Activated CD8-positive, alpha-beta T cell treated with anti-CD3 and anti-CD28 coated beads for 36 hours (primary cell): Measurements from ENCODE around the gene CATSPERD. TPM values are rescaled to one million over a fixed set of nuclear protein-coding genes. Genes with fewer than 3 reads are reported as not detected.
"Not testable (repeated sequence)": the region's sequence is repeated elsewhere in the genome, so short reads cannot be mapped to it uniquely, and the experiment has no call there.

ENCODE experiments used
- ATAC-seq: fragments of 200-7000 bp; cut with Tn5 transposase; one replicate; pipeline ENCODE4 v1.10.0; 2021; ENCODE audit warnings: mild to moderate bottlenecking, moderate library complexity
- CTCF ChIA-PET: fragments of 350-600 bp; sonication (Branson Sonifier 250); formaldehyde crosslinking; loops from one replicate; lab custom pipeline; 2021; ENCODE audit warnings: antibody characterized with exemption; lab: Charles Lee
- POLR2A ChIA-PET: fragments of 350-600 bp; sonication (Branson Sonifier 250); formaldehyde crosslinking; loops from one replicate; lab custom pipeline; 2021; ENCODE audit warnings: antibody characterized with exemption; lab: Charles Lee
- DNase-seq: peaks from one replicate; pipeline ENCODE4 v3.0.0-alpha.2; 2020
- H3K27ac Mint-ChIP-seq: one replicate; pipeline ENCODE4 v1.8.0; 2021; ENCODE audit warnings: mild to moderate bottlenecking, mixed read lengths
- H3K27me3 Mint-ChIP-seq: one replicate; pipeline ENCODE4 v1.8.0; 2021; ENCODE audit warnings: mixed read lengths
- H3K36me3 Mint-ChIP-seq: one replicate; pipeline ENCODE4 v1.8.0; 2021; ENCODE audit warnings: low read depth, mixed read lengths
- H3K4me1 Mint-ChIP-seq: one replicate; pipeline ENCODE4 v1.8.0; 2021; ENCODE audit warnings: low read depth, mixed read lengths
- H3K4me3 Mint-ChIP-seq: one replicate; pipeline ENCODE4 v1.8.0; 2021; ENCODE audit warnings: mild to moderate bottlenecking, moderate library complexity, mixed read lengths
- H3K9me3 Mint-ChIP-seq: one replicate; pipeline ENCODE4 v1.8.0; 2021; ENCODE audit warnings: mixed read lengths
- intact Hi-C: fragments of 100-400 bp; cut with micrococcal nuclease; formaldehyde crosslinking; loops from one replicate; pipeline ENCODE4 v1.10.0; 2022
- total RNA-seq, 2 experiments: library from RNA; stranded (reverse); gene quantifications; one replicate each; pipeline ENCODE4 v1.2.3, GENCODE V29; 2021
- TF ChIP-seq, protein P1 (sequence below): fragments of 200-600 bp; IDR thresholded peaks from one replicate; pipeline ENCODE4 v1.8.0; 2022; ENCODE audit warnings: antibody characterized with exemption, mild to moderate bottlenecking

CATSPERD gene
- total RNA-seq, 2 experiments from 2014 or later = not detected

DNA sequence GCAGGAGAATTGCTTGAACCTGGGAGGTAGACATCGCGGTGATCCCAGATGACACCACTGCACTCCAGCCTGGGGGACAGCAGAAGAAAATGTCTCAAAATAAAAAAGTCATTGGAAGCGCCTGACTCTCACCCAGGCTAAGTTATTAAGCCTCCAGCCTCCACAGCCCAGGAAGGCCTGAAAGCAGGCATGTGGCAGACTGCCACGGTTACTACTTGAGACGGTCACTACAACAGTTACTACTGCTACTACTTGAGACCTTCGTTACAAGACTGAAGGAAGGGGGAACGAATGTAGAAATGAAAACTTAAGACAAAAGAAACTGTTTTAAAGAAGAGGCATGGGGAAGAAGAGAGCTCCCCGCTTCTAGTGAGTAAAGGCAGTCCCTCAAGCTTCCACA lies 54.5 kb downstream of the CATSPERD start:
- ChIA-PET POLR2A (interaction anchor here (0.6 to 1.0 kb wide), 2 partner anchors 9 to 134 kb away, joined by 3 to 5 read pairs; partner anchors contain the start of gene PRR22), CTCF (interaction anchor here (1.5 kb wide), 1 partner anchor 18 kb away, joined by 3 read pairs; no protein-coding TSS in a partner anchor)

DNA sequence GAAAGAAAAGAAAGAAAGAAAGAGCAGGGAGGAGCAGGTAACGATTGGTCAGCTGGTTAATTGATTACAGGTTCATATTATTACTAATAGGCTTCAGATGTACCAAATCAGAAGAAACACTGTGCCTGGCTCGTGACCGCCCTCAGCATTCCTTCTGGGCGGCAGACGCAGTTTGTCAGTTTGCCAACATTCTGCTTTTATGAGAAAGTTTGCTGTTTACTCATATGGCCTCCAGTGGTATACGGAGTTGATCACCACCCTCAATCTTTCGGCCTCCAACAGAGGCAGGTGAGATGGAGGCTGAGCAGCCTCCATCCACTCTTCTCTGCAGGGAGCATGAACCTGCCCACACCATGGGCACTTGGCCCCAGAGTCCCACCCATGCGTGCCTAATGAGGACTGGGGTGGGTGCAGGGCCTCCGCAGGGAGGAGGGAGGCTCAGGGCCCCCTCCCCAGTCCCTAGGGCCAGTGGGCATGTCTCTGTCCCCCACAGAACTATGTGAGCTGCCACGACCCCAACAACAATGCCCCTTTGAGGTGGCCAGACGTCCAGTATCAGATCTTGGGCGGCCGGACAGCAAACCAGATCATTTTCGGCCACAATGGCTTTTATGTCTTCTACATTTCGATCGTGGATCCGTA lies 55.4 kb downstream of the CATSPERD start:
- Mint-ChIP-seq H3K9me3 (no peaks in the 10 kb centered on the region), H3K27ac (no peak overlapping the region), H3K4me1 (no peaks in the 10 kb centered on the region), H3K36me3 (no peaks in the 10 kb centered on the region), H3K4me3 (no peak overlapping the region), H3K27me3 (no peaks in the 10 kb centered on the region)
- TF ChIP-seq, protein P1, sequence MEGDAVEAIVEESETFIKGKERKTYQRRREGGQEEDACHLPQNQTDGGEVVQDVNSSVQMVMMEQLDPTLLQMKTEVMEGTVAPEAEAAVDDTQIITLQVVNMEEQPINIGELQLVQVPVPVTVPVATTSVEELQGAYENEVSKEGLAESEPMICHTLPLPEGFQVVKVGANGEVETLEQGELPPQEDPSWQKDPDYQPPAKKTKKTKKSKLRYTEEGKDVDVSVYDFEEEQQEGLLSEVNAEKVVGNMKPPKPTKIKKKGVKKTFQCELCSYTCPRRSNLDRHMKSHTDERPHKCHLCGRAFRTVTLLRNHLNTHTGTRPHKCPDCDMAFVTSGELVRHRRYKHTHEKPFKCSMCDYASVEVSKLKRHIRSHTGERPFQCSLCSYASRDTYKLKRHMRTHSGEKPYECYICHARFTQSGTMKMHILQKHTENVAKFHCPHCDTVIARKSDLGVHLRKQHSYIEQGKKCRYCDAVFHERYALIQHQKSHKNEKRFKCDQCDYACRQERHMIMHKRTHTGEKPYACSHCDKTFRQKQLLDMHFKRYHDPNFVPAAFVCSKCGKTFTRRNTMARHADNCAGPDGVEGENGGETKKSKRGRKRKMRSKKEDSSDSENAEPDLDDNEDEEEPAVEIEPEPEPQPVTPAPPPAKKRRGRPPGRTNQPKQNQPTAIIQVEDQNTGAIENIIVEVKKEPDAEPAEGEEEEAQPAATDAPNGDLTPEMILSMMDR = no peak
- ChIA-PET CTCF (no interaction called here), POLR2A (interaction anchor here (0.6 kb wide), 1 partner anchor 135 kb away, joined by 3 read pairs; no protein-coding TSS in a partner anchor)
- DNase-seq = no peak
- no peak for ATAC-seq
- intact Hi-C loops = no loop called here

More for the DNA sequence above, 54.5 kb downstream of the CATSPERD start:
- Mint-ChIP-seq H3K9me3 (no peaks in the 10 kb centered on the region), H3K36me3 (no peaks in the 10 kb centered on the region), H3K27ac (no peak overlapping the region), H3K4me3 (no peak overlapping the region), H3K27me3 (no peaks in the 10 kb centered on the region), H3K4me1 (no peaks in the 10 kb centered on the region)
- intact Hi-C loops = no loop called here
- DNase-seq = no peak
- no peak for ATAC-seq
- TF ChIP-seq, protein P1 = no peak

DNA sequence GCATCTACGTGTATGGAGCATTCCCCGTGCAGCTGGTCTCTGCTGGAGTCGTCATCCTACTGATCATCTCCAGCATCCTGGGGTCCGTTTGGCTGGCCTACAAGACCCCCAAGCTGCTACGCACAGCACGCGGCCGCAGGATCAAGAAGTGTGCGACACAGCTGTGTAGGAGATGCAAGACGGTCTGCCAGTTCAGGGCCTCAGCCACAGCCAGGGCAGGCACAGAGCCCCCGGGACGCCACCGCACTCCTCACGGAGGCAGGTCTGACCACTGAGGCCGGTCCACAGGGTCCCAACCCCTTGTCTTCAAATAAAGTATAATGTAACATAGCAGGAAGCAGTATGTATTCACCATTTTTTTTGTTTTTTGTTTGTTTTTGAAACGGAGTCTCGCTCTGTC lies 58.0 kb downstream of the CATSPERD start:
- intact Hi-C loops = no loop called here
- Mint-ChIP-seq H3K4me1 (no peaks in the 10 kb centered on the region), H3K27ac (no peak overlapping the region), H3K4me3 (no peak overlapping the region), H3K36me3 (no peaks in the 10 kb centered on the region), H3K27me3 (no peaks in the 10 kb centered on the region), H3K9me3 (no peaks in the 10 kb centered on the region)
- ATAC-seq = no peak
- DNase-seq = no peak
- TF ChIP-seq, protein P1 = no peak
- CTCF ChIA-PET = no interaction called here
- POLR2A ChIA-PET = no interaction called here

DNA sequence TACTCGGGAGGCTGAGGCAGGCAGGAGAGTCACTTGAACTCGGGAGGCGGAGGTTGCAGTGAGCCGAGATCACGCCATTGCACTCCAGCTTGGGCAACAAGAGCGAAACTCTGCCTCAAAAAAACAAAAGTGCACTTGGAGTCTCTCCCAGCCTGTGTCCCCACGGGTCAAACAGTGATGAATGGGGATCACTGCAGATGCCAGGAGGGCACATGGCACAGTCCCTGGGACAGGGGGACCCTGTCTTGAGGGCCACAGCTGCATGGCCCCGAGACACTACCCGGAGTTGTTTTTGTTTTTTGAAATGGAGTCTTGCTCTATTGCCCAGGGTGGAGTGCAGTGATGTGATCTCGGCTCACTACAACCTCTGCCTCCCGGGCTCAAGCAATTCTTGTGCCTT lies 60.5 kb downstream of the CATSPERD start:
- POLR2A ChIA-PET = interaction anchor here (0.6 to 1.6 kb wide), 4 partner anchors 10 to 1880 kb away, joined by 3 to 4 read pairs (median 4); no protein-coding TSS in a partner anchor
- CTCF ChIA-PET = interaction anchor here (0.8 kb wide), 1 partner anchor 95 kb away, joined by 3 read pairs; no protein-coding TSS in a partner anchor
- H3K4me3 Mint-ChIP-seq, H3K27ac Mint-ChIP-seq, H3K4me1 Mint-ChIP-seq, intact Hi-C loops, ATAC-seq, H3K27me3 Mint-ChIP-seq, DNase-seq, H3K9me3 Mint-ChIP-seq, H3K36me3 Mint-ChIP-seq: not testable (repeated sequence)

DNA sequence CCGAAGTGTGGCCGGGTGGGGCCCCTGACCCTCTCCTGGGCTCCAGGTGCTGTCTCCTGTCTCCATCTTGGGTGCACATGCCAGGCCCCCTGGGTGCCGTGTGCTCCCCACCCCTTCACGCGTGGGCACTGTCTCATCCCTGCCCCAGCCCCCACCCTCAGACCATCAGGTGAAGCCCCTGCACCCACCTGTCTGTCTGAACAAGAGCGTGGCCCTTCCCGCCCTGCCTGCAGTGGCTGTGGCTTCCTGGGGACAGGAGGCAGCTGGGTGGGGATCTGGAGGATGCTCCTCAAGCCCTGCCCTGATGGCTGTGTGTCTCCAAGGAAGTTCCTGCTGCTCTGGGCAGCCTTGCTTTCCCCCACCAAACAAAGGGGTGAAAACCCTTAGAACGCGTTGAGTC lies 61.9 kb downstream of the CATSPERD start:
- H3K27ac Mint-ChIP-seq = no peak overlapping the region
- intact Hi-C loops = no loop called here
- no peaks in the 10 kb centered on the region for H3K4me1 Mint-ChIP-seq
- DNase-seq (no peak), ATAC-seq (no peak)
- CTCF ChIA-PET = interaction anchor here (1.9 kb wide), 1 partner anchor 22 kb away, joined by 9 read pairs; no protein-coding TSS in a partner anchor
- TF ChIP-seq, protein P1 = no peak
- no peaks in the 10 kb centered on the region for H3K9me3 Mint-ChIP-seq
- POLR2A ChIA-PET = interaction anchor here (1.4 to 1.5 kb wide), 5 partner anchors 9 to 91 kb away, joined by 3 to 8 read pairs (median 3); partner anchors contain the start of gene DUS3L
- H3K27me3 Mint-ChIP-seq = no peaks in the 10 kb centered on the region
- no peak overlapping the region for H3K4me3 Mint-ChIP-seq
- peaks cover 13% of the 10 kb centered on the region for H3K36me3 Mint-ChIP-seq
